GM20431 (cell line): ENCODE measurements around the gene DIPK1A.

Experiments used
- in situ Hi-C: fragments of 300-500 bp; cut with MseI, MboI; formaldehyde crosslinking; loops from one replicate; pipeline ENCODE4 v1.15.0; 2020; ENCODE audit warnings: low sequenced_read_pairs; ENCODE audit not compliant: unreplicated experiment

The DIPK1A gene

GRCh38 chr1:92961131-92961895, at the start of gene DIPK1A:
Gene DIPK1A, minus strand, starts transcription at chr1:92961462. Its CDS starts 33 bp downstream, at chr1:92961429.
- in situ Hi-C loops: no loop called here

- in situ Hi-C loops: no loop called here
Observed at GRCh38 chr1:93007941-93008577, 46.8 kb upstream of the DIPK1A start.

GRCh38 chr1:93005252-93005598, 44.0 kb upstream of the DIPK1A start:
- in situ Hi-C loops: no loop called here

DNA sequence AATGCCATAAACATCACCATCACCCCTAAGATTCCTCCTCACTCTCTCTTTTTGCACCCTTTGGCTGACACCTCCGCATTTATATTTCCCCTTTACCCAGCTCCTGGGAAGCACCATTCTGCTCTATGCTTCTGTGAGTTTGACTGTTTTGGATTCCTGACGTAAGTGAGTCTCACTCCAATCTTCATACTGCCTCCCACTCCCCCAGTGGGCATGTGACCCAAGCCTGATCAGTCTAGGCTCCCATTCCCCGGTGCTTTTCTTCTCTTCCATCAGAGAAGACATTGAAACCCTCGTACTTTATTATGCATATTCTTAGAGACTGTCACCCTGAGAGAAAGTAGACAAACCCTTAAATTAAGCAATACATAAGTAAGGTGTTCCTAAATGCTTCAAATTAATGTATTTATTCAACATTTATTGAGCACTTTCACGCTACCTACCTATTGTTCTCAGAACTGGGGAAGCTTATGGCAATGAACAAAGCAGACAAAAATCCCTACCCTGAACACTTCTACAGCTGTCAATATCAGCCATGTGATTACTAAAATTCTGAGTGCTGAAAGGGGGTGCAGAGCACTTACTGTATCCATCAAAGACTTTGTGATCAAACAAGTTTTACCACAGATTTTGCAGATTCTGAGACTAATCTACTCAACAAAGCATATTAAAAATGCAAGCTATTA, 43.4 kb upstream of the DIPK1A start:
- in situ Hi-C loops: no loop called here

DNA sequence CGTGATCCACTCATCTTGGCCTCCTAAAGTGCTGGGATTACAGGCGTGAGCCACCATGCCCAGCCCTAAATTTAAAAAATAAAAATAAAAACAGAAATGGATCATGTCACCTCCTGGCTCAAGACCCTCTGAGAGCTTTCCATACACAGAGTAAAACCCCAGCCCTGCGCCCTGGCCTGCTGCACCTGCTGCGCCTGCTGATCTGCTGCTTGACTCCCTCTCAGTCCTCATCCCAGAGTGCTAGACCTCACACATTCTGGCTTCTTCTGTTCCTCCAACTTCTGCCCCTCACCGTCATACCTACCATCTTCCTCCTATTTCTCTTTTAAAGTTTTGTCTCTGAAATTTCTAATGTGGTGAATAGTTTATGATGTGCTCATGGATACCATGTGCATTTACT, 42.7 kb upstream of the DIPK1A start:
- in situ Hi-C loops: no loop called here

DNA sequence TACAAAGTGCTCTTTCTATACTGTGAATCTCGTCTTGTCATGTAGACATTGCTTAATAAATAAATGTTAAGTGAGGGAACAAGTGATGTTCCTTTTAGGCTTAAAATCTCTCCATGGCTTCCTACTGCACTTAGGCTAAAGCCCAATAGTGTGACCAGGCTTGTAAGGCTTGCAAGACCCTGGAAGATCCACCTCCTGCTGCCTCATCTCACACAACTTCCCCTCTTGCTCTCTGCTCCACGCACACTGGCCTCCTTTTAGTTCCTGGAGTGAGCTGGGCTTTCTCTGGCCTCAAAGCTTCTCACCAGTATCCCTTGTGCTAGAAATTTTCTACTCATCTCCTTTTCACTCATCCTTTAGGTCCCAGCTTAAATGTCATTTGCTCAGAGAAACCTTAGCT, 41.5 kb upstream of the DIPK1A start:
- in situ Hi-C loops: no loop called here

- in situ Hi-C loops: no loop called here
Observed at GRCh38 chr1:93001893-93002292, 40.6 kb upstream of the DIPK1A start.

- in situ Hi-C loops: no loop called here
Observed at GRCh38 chr1:93000751-93001175, 39.5 kb upstream of the DIPK1A start.

- in situ Hi-C loops: no loop called here
Observed at GRCh38 chr1:93000291-93000690, 39.0 kb upstream of the DIPK1A start.

DNA sequence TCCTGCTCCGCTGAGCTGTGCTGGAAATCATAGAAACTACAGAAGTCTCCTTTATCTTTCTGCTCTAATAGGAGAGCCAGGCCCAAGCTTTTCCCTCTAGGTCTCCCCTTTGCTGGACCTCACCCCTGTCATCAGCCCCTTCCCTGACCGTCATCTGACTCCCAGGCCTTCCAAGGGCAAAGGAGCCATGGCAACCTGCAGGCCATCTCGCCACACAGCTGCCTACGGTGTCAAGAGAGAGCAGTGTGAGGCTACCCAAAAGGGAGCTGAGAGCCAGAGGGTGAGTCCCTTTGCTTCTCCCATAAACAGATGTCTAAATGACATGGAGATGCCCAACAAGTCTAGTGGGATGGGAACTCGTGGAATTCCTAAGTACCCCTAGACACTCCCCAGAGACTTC, 37.6 kb upstream of the DIPK1A start:
- in situ Hi-C loops: no loop called here

DNA sequence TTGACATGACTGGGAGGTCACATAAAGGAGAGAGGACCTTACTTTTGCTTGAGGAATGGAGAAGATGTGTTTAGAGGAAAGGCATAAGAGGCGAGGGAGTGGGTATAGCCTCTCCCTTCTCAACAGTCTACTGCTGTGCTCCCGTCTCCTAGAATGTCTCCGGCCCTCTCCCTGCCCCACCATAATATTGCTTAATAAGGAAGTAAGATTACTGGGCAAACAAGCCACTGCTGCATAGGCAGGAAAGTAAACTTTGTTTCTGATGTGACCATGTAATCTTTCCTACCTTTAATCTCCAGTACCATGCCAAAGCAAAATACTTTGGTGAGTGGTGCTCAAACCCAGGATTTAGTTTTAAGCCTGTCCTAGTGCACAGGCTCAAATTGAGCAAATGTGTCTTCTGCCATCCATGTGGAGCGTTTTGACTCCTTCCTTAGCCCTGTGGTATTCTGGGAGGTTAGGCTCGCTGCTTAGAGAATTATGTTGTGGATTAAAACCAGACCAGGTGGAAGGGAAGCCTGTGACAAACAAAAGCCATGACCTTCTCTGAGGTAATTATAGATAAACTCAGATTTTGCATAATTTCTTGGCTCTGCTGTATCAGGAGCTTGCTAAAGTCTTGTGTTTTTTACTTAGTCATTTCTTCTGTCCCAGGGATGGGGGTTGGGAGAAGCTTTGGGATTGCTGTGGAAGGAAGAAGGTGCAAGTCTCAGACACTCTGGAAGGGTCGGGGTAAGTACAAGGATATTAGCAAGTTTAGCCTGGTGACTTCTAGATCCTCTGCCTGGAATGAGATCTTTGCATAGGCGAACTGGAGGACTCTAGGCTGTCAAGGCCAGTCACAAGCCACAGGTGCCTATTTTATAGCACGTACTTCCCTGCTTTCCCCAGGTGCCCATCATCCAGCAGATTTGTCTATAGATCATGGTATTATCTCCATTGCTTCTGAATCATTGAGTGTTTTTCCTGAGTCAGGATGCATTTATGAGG, 34.5 kb upstream of the DIPK1A start:
- in situ Hi-C loops: no loop called here

- in situ Hi-C loops: loop anchor here (5.0 kb wide), 1 partner anchor 137 kb away; no protein-coding TSS in a partner anchor
Observed at GRCh38 chr1:92994105-92994712, 32.9 kb upstream of the DIPK1A start.

DNA sequence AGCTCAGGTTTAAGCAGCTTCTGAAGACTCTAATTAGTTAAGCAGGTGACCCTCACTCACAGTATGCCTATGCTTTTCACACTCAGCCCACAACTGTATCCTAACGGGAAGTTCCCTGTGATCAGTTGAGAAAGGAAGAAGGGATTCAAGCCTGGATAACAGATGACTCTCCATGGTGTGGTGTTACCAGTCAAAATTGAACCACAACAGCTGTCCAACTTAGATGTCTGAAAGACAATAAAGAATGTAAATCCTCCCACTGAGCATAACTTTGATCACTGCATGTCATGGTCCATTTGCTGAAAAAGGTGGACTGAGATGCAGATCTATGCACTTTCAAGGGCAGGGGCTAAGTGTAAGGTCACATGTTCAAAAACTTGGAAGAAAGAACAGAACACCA, 32.3 kb upstream of the DIPK1A start:
- in situ Hi-C loops: loop anchor here (5.0 kb wide), 1 partner anchor 136 kb away; no protein-coding TSS in a partner anchor

DNA sequence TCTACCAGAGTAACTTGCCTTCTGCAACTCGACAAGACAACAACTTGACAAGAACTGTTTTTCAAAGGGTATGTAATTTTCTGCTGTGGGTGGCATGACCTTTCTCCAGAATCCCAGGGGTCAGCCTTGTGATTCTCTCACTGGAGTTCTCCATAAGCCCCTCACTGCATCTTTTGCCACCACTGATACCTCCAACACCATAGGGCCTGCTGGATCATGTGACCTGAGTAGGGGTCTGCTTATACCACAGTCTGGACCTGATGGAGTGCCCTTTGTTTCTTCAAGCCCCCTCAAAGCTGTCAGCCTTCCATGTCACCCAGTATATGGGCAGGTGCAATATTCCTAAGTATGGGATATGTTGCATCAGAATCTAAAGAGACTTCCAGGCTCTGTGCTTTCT, 31.6 kb upstream of the DIPK1A start:
- in situ Hi-C loops: loop anchor here (5.0 kb wide), 1 partner anchor 136 kb away; no protein-coding TSS in a partner anchor

- in situ Hi-C loops: loop anchor here (5.0 kb wide), 1 partner anchor 135 kb away; no protein-coding TSS in a partner anchor
Observed at GRCh38 chr1:92992054-92992453, 30.8 kb upstream of the DIPK1A start.

DNA sequence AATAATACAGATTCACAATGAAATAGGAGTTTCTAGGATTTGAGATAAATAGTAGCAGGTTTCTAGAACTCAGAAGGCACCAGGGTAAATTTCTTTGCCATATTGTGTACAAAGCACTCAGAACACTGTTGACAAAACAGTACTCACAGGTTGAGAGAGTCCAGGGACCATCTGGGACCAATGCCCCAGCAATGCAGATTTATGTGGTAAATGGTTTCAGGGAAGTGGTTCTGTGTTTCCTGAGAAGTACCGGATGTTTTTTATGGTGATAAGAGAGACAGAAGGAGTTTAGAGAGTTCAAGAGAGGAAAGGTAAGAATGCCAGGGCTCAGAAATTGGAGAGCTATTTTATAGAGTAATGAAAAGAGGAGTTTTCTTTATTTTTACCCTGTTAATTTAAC, 29.6 kb upstream of the DIPK1A start:
- in situ Hi-C loops: loop anchor here (5.0 kb wide), 1 partner anchor 134 kb away; no protein-coding TSS in a partner anchor

DNA sequence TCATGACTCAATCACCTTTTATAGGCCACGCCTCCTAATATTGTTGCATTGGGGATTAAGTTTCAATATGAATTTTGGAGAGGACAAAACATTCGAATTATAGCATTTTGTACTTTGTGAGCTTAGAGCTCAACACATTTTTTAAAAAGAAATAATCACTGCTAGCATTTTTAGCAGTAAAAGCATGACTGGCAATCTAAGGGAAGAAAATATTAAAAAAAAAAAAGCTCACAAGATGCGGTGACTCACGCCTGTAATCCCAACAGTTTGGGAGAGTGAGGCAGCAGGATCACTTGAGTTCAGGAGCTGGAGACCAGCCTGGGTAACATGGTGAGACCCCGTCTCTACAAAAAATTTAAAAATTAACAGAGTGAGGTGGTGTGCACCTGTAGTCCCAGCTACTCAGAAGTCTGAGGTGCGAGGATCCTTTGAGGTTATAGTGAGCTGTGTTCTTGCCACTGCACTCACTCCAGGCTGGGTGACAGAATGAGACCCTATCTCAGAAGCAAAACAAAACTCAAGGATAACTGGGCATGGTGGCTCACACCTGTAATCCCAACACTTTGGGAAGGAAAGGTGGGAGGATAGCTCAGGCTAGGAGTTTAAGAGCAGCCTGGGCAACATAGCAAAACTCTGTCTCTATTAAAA, 28.8 kb upstream of the DIPK1A start:
- in situ Hi-C loops: loop anchor here (5.0 kb wide), 1 partner anchor 133 kb away; no protein-coding TSS in a partner anchor

DNA sequence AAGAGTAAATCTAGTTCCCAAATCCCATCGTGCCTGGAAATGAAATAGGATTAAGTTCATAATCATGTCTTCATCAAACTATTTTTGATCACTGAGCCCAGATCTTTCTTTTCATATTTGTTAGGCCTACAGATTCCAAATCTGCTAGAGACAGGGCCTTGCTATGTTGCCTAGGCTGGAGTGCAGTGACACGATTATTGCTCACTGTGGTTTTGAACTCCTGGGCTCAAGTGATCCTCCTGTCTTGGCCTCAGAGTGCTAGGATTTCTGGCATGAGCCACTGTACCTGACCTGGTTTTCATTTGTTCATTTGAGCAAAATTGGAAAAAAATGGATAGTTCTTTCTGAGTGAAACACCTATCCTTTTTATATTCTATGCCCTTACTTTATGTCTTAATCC, 28.0 kb upstream of the DIPK1A start:
- in situ Hi-C loops: no loop called here

GRCh38 chr1:92987462-92987861, 26.2 kb upstream of the DIPK1A start:
- in situ Hi-C loops: no loop called here
